ENCODE measurements around the gene VAV2. TPM values are rescaled to one million over a fixed set of nuclear protein-coding genes. Genes with fewer than 3 reads are reported as not detected.

The VAV2 gene
- total RNA-seq, 1 donor from 2014 or later, result 33.7 TPM

GRCh38 chr9:133738640-133739225, 253.4 kb downstream of the VAV2 start:
- no peak for DNase-seq (ENCODE audit: extremely low read depth, low read depth, low spot score)

- no peak for DNase-seq (ENCODE audit: extremely low read depth, low read depth, low spot score)
These were observed 254.1 kb downstream of the VAV2 start, which contains the start of gene SARDH for GRCh38 chr9:133737774-133738639. Gene SARDH, minus strand, starts transcription at chr9:133738352. Its CDS starts 4,179 bp downstream, at chr9:133734173.

- DNase-seq (ENCODE audit: extremely low read depth, low read depth, low spot score), result no peak
These were observed 254.9 kb downstream of the VAV2 start for GRCh38 chr9:133737071-133737773.

- DNase-seq (ENCODE audit: extremely low read depth, low read depth, low spot score), result no peak
These were observed 256.2 kb downstream of the VAV2 start for GRCh38 chr9:133735931-133736330.

GRCh38 chr9:133735415-133735775, 256.7 kb downstream of the VAV2 start:
- no peak for DNase-seq (ENCODE audit: extremely low read depth, low read depth, low spot score)

DNA sequence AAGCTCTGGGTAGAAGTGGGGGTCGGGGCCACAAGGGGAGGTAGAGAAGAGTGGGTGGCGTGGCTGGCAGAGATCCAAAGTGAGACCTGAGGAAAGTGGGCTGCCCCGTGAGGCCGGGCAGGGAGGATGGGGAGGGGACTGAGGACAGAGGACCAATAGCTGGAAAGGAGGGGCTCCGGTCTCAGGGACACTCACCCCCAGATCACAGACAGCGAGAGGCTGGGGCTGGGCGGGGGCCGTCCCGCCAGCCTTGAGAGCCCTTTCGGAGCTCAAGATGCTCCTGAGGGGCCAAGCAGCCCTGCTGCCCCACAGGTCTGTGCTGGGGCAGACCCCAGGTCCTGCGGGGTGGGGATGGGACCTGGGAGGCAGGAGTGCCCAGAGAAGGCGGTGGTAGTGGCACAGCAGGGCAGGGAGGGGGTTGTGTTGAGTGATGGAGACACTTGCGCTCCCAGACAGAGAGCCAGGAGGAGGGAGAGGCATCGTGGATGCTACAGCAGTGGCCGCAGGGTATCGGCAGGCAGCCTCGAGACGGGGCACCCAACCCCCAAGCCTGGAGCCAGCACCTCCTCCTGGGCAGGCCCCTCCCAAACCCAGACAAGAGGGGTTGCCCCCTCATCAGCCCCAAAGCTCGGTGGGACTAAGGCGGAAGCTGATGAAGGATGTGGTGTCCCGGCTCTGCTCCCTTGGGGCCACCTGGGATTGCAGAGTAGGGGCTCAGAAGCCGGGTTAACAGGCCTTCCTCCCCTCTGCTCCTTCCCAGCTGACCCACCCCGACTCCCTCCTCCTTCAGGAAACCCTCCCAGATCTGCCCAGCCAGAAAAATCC, 257.3 kb downstream of the VAV2 start:
- DNase-seq (ENCODE audit: extremely low read depth, low read depth, low spot score), result no peak

- no peak for DNase-seq (ENCODE audit: extremely low read depth, low read depth, low spot score)
These were observed 258.2 kb downstream of the VAV2 start for GRCh38 chr9:133733796-133734533.

DNA sequence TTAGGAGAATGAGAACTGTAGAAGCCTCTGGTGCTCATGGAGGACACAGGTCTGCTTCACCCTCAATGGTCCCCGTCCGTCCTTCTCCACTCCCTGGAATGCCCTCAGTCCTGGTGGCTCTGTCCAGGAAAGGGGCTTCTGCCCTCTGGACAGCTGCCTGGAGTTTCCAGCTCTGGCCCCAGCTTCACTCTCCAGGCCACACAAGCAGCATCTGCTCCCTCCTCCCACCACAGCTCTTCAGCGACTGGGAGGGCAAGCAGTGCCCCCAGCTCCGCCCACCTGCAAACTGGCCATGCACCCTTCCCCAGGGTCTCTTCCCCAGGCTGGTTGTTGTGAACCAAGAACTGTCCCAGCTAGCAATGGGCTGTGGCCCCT, 258.7 kb downstream of the VAV2 start:
- DNase-seq (ENCODE audit: extremely low read depth, low read depth, low spot score), result no peak

GRCh38 chr9:133732639-133733408, 259.3 kb downstream of the VAV2 start:
- DNase-seq (ENCODE audit: extremely low read depth, low read depth, low spot score), result no peak

DNA sequence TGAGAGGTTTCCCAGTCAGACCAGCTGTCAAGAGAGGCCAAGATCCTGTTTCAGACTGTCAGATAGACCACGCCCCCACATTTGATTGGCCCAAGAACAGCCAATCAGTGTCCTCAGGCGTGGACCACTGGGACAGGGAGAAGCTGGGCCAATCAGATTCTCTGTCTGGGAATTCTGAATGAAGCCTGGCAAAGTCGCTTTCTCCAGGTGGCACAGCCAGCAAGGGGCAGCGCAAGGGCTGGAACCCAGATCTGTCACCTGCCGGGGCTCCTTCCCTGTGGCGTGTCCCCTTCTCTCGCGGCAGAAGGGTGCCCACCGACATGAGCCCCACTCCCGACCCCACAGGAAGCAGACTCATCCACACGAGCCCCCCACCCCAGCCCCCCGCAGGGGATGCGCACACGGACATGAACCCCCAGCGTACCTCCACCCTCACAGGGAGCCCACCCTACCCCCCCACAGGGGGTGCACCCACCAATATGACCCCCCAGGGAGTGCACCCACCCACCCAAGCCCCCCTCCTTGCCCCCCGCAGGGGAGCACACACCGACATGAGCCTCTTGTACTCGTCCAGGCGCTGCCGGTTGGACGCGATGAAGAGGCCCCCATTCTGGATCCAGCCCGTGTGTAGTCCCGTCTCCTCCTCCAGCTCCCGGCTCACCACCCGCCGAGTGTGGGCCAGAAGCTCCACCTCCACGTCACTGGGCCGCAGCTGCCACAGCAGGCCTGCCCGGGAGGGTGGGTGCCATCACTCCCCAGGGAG, 260.1 kb downstream of the VAV2 start:
- peak; percentile 9 for DNase-seq (ENCODE audit: extremely low read depth, low read depth, low spot score)

GRCh38 chr9:133730994-133731715, 261.0 kb downstream of the VAV2 start:
- DNase-seq (ENCODE audit: extremely low read depth, low read depth, low spot score), result no peak

DNA sequence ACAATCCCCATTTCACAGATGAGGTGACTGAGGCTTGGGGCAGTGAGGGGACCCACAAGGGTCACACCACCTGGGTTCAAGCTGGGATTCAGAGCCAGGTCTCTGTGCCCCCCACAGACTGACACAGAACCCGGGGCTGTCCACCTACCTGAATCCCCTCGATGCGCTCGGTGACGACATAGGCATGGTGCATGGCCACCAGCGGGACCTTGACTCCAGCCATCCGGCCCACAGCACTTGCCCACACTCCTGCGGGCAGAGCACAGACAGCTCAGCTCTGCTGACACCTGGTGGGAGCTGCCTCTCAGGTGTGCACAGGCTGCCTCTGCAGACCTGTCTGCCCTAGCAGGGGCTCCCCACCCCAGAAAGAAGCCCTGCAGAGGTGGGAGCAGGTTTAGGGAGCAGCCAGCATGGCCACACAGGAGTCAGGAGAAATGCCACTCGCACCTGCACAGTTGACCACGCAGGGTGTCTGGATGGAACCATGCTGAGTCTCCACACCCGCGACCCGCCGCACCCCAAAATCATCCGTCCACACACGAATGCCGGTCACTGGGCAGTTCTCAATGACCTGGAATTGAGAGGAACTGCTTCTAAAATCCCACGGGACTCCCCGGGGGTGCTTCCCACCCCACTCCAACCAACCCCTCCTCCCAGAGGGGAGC, 262.4 kb downstream of the VAV2 start:
- no peak for DNase-seq (ENCODE audit: extremely low read depth, low read depth, low spot score)

GRCh38 chr9:133728856-133729616, 263.1 kb downstream of the VAV2 start:
- DNase-seq (ENCODE audit: extremely low read depth, low read depth, low spot score), result no peak

DNA sequence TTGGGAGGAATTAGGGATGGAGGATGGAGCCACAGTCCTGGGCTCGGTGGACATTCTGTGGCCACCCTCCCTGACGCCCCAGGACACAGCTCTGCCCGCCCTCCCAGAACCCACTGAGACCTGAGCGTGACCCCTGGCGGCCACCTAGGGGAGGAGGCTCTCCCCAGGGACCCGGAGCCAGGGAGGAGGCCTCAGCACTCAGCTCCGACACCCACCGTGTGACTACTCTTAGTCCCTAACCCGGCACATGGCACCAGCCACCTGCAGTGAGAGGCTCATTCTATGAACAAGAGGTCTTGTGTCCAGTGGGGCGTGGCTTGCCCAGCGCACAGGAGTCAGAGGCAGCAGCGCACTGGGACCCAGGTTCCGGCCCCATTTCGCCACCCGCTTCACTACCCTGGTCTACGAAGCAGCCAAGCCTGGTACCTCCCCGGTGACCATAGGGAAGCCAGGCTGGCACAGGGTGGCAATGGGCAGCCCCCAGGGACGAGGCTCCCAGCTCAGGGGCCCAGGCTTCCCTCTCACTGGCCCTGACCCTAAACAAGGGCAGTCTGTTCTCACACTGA, 264.2 kb downstream of the VAV2 start:
- DNase-seq (ENCODE audit: extremely low read depth, low read depth, low spot score), result no peak

DNA sequence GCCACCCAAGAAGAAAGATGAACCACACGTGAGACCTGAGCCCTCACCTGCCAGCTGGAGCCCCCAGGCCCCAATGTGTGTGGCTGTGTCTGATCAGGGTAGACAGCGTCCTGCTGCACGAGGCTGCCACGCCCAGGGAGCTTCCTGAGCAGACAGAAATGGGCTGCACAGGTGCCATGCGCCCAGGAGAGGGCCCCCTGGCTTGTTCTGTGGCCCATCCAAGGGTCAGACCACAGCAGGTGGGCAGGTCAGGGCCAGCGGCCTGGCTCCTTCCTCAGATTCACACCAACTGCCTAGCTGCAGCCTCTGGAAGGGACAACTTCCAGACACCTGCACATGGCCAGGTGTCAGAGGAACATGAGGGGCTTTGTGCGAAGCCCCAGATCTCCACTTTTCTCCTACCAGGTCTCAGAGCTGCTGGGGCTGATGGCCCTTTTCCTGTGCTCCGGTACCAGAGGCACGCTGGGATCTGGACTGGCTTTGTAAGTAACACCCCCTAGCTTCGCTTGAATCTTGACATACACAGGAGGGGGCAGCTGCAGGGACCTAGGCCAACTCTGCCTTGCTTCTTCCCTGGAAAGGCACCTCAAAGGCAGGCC, 264.7 kb downstream of the VAV2 start:
- no peak for DNase-seq (ENCODE audit: extremely low read depth, low read depth, low spot score)
